Thyroid gland (tissue), 4 donors: ENCODE measurements around the gene RBM15B.

ENCODE experiments used
- CTCF ChIP-seq, 6 experiments: fragments of 200-600 bp in 3 of 6; fragments of 450-650 bp in 3 of 6; sonication (generic) in 3 of 6; IDR thresholded peaks; one replicate each; pipeline ENCODE4 v1.5.1; 2016 to 2019; ENCODE audit warnings: antibody characterized with exemption in 6 of 6, mild to moderate bottlenecking in 2 of 6, inconsistent platforms in 1 of 6, moderate library complexity in 1 of 6
- POLR2A ChIP-seq, 2 donors: fragments of 450-650 bp; IDR thresholded peaks; one replicate each; pipeline ENCODE4 v1.6.1; 2017; ENCODE audit warnings: antibody characterized with exemption in 2 of 2, mild to moderate bottlenecking in 2 of 2, moderate library complexity in 1 of 2

- no peak for TF ChIP-seq CTCF (IDR thresholded peaks at IDR 0.05)
- TF ChIP-seq POLR2A (IDR thresholded peaks at IDR 0.05): no peak
Observed at GRCh38 chr3:51362476-51362875, 28.6 kb upstream of the RBM15B start.
